ENCODE data around the gene GLIS1.

DNA sequence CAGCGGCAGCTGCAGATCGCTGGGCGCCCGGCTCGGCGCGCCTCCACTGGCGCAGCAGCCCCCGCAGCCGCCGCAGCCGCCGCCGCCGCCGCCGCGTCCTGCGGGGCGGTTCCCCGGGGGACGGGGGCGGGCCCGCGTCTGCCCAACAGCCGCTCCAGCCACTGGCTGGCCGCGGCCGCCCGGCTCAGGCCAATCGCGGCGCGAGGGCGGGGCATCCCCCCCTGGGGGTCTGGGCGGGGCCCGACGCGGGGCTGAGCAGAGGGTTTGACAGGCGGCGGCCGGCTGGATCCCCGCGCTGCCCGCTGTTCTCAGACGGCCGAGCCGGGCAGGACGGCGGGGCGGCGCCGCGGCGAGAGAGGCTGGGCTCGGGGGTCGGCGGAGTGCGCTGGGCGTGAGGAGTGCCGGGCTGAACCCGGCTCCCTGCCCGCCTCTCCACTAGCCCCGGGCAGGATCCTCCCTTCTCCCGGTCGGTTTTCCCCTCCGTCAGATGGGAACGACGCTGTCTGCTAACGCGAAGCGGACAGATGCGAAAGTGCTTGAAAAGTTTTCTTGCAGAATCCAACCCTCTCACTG, at the start of gene GLIS1:
- no peak for TF ChIP-seq FOXM1 (IDR thresholded peaks at IDR 0.05; ENCODE audit: low read depth, low read length)
- TF ChIP-seq POLR2AphosphoS2 (IDR thresholded peaks at IDR 0.05; ENCODE audit: low read depth, low read length) = no peak
- TF ChIP-seq BCLAF1 (IDR thresholded peaks at IDR 0.05) = no peak
- TF ChIP-seq, protein P1, sequence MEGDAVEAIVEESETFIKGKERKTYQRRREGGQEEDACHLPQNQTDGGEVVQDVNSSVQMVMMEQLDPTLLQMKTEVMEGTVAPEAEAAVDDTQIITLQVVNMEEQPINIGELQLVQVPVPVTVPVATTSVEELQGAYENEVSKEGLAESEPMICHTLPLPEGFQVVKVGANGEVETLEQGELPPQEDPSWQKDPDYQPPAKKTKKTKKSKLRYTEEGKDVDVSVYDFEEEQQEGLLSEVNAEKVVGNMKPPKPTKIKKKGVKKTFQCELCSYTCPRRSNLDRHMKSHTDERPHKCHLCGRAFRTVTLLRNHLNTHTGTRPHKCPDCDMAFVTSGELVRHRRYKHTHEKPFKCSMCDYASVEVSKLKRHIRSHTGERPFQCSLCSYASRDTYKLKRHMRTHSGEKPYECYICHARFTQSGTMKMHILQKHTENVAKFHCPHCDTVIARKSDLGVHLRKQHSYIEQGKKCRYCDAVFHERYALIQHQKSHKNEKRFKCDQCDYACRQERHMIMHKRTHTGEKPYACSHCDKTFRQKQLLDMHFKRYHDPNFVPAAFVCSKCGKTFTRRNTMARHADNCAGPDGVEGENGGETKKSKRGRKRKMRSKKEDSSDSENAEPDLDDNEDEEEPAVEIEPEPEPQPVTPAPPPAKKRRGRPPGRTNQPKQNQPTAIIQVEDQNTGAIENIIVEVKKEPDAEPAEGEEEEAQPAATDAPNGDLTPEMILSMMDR (IDR thresholded peaks at IDR 0.05 in 2 of 3, conservative IDR thresholded peaks at IDR 0.05 in 1 of 3; ENCODE audit: control insufficient read depth in 2 of 3, extremely low read depth in 1 of 3, insufficient read depth in 1 of 3, low read depth in 3 of 3, low read length in 3 of 3) = no peak
- TF ChIP-seq ATF3 (IDR thresholded peaks at IDR 0.05; ENCODE audit: borderline replicate concordance, extremely low read depth, low read depth, low read length) = no peak
- no peak for TF ChIP-seq TCF12 (IDR thresholded peaks at IDR 0.05; ENCODE audit: low read depth, low read length)
- no peak for TF ChIP-seq RAD51 (IDR thresholded peaks at IDR 0.05)
- TF ChIP-seq CHD1 (IDR thresholded peaks at IDR 0.05; ENCODE audit: low read depth, low read length) = no peak
- TF ChIP-seq EP300 (IDR thresholded peaks at IDR 0.05; ENCODE audit: borderline replicate concordance in 1 of 2, control insufficient read depth in 1 of 2, low read depth in 2 of 2, low read length in 2 of 2) = no peak
- TF ChIP-seq GABPA (IDR thresholded peaks at IDR 0.05; ENCODE audit: low read depth) = no peak
- TF ChIP-seq JUND (IDR thresholded peaks at IDR 0.05; ENCODE audit: low read depth, low read length) = no peak

All from GM12878 (cell line).